HEK293T (cell line): ENCODE results near the gene TMEM47.

Experiments used
- CTCF ChIA-PET: fragments of 350-600 bp; formaldehyde crosslinking; extraction: SDS; loops from one replicate; lab custom pipeline; 2021; ENCODE audit warnings: antibody characterized with exemption, inconsistent platforms; lab: Yijun Ruan, JAX
- POLR2A ChIA-PET: fragments of 350-600 bp; formaldehyde crosslinking; extraction: SDS; loops from one replicate; lab custom pipeline; 2020; ENCODE audit warnings: antibody characterized with exemption, inconsistent platforms; lab: Yijun Ruan, JAX
- DNase-seq: peaks from one replicate; pipeline ENCODE4 v3.0.0; 2012; ENCODE audit warnings: mixed read lengths; ENCODE audit errors: extremely low spot score
- ARNT ChIP-seq: fragments of 450-650 bp; IDR thresholded peaks from 2 replicates; pipeline ENCODE4 v1.6.1; 2017; ENCODE audit warnings: mild to moderate bottlenecking
- BHLHE40 ChIP-seq: fragments of 450-650 bp; IDR thresholded peaks from 2 replicates; pipeline ENCODE4 v1.6.1; 2016; ENCODE audit warnings: mild to moderate bottlenecking, moderate library complexity, borderline replicate concordance
- CTBP1 ChIP-seq: fragments of 450-650 bp; IDR thresholded peaks from 2 replicates; pipeline ENCODE4 v1.6.1; 2016; ENCODE audit warnings: borderline replicate concordance
- ELF4 ChIP-seq: fragments of 450-650 bp; IDR thresholded peaks from 2 replicates; pipeline ENCODE4 v1.6.1; 2017; ENCODE audit warnings: antibody characterized with exemption
- FOXA1 ChIP-seq: fragments of 450-650 bp; IDR thresholded peaks from 2 replicates; pipeline ENCODE4 v1.6.1; 2016; ENCODE audit warnings: mild to moderate bottlenecking
- FOXK2 ChIP-seq: fragments of 450-650 bp; IDR thresholded peaks from 2 replicates; pipeline ENCODE4 v1.6.1; 2016; ENCODE audit warnings: mild to moderate bottlenecking
- FOXM1 ChIP-seq: fragments of 450-650 bp; IDR thresholded peaks from 2 replicates; pipeline ENCODE4 v1.6.1; 2017; ENCODE audit warnings: mild to moderate bottlenecking, borderline replicate concordance
- HDGF ChIP-seq: fragments of 450-650 bp; IDR thresholded peaks from 2 replicates; pipeline ENCODE4 v1.6.1; 2017; ENCODE audit warnings: antibody characterized with exemption, borderline replicate concordance
- L3MBTL2 ChIP-seq: fragments of 450-650 bp; conservative IDR thresholded peaks from 2 replicates; pipeline ENCODE4 v1.6.1; 2016; ENCODE audit warnings: mild to moderate bottlenecking
- LEF1 ChIP-seq: fragments of 450-650 bp; IDR thresholded peaks from 2 replicates; pipeline ENCODE4 v1.6.1; 2017; ENCODE audit warnings: mild to moderate bottlenecking, borderline replicate concordance
- NFRKB ChIP-seq: fragments of 450-650 bp; IDR thresholded peaks from 2 replicates; pipeline ENCODE4 v1.6.1; 2016; ENCODE audit warnings: mild to moderate bottlenecking, moderate library complexity
- PKNOX1 ChIP-seq: fragments of 450-650 bp; IDR thresholded peaks from 2 replicates; pipeline ENCODE4 v1.6.1; 2016
- SP1 ChIP-seq: fragments of 450-650 bp; IDR thresholded peaks from 2 replicates; pipeline ENCODE4 v1.6.1; 2017
- SUZ12 ChIP-seq: fragments of 450-650 bp; IDR thresholded peaks from 2 replicates; pipeline ENCODE4 v1.6.1; 2016; ENCODE audit warnings: mild to moderate bottlenecking
- TARDBP ChIP-seq: fragments of 450-650 bp; IDR thresholded peaks from 2 replicates; pipeline ENCODE4 v1.6.1; 2016
- ZNF384 ChIP-seq: fragments of 450-650 bp; IDR thresholded peaks from 2 replicates; pipeline ENCODE4 v1.6.1; 2016

The TMEM47 gene

GRCh38 chrX:34656842-34657725 lies at the start of gene TMEM47:
TMEM47 (minus strand) TSS chrX:34657285; CDS start chrX:34657029, 256 bp downstream.
- TF ChIP-seq ELF4 (no peak), FOXK2 (no peak)
- POLR2A ChIA-PET: no interaction called here
- DNase-seq: peak; percentile 71
- CTCF ChIA-PET: no interaction called here

GRCh38 chrX:34687095-34687494 lies 30.0 kb upstream of the TMEM47 start:
- ChIA-PET POLR2A (no interaction called here), CTCF (no interaction called here)
- no peak for DNase-seq
- TF ChIP-seq ARNT: no peak

- no peak for DNase-seq
- ChIA-PET POLR2A (no interaction called here), CTCF (no interaction called here)
- TF ChIP-seq NFRKB: no peak
- TF ChIP-seq CTBP1: no peak
- TF ChIP-seq BHLHE40: no peak
- no peak for TF ChIP-seq ZNF384
- no peak for TF ChIP-seq FOXA1
- no peak for TF ChIP-seq FOXK2
- no peak for TF ChIP-seq SP1
- TF ChIP-seq LEF1: no peak
Observed at GRCh38 chrX:34659575-34659974, 2.5 kb upstream of the TMEM47 start.

GRCh38 chrX:34658326-34658725 lies 1.2 kb upstream of the TMEM47 start:
- DNase-seq: no peak
- POLR2A ChIA-PET: no interaction called here
- CTCF ChIA-PET: no interaction called here

GRCh38 chrX:34657726-34658070 lies 613 bp upstream of the TMEM47 start:
- POLR2A ChIA-PET: no interaction called here
- no peak for DNase-seq
- TF ChIP-seq HDGF: no peak
- no peak for TF ChIP-seq CTBP1
- TF ChIP-seq TARDBP: no peak
- no peak for TF ChIP-seq LEF1
- TF ChIP-seq L3MBTL2: no peak
- no peak for TF ChIP-seq NFRKB
- no peak for TF ChIP-seq FOXK2
- no peak for TF ChIP-seq FOXM1
- no peak for TF ChIP-seq SP1
- TF ChIP-seq PKNOX1: no peak
- no peak for TF ChIP-seq ZNF384
- no peak for TF ChIP-seq SUZ12
- TF ChIP-seq FOXA1: no peak
- TF ChIP-seq ARNT: no peak
- no peak for TF ChIP-seq ELF4
- no peak for TF ChIP-seq BHLHE40
- CTCF ChIA-PET: no interaction called here

More at GRCh38 chrX:34658326-34658725, 1.2 kb upstream of the TMEM47 start:
- TF ChIP-seq FOXA1 (no peak), ZNF384 (no peak)

GRCh38 chrX:34656467-34656841 lies 631 bp downstream of the TMEM47 start:
- no peak for TF ChIP-seq CTBP1
- TF ChIP-seq NFRKB: no peak
- no peak for TF ChIP-seq ELF4
- no peak for TF ChIP-seq FOXM1
- TF ChIP-seq TARDBP: no peak
- TF ChIP-seq ZNF384: no peak
- TF ChIP-seq SP1: no peak
- no peak for TF ChIP-seq HDGF
- no peak for TF ChIP-seq SUZ12
- no peak for TF ChIP-seq BHLHE40
- TF ChIP-seq LEF1: no peak
- TF ChIP-seq PKNOX1: no peak
- TF ChIP-seq L3MBTL2: no peak
- DNase-seq: no peak
- POLR2A ChIA-PET: no interaction called here

GRCh38 chrX:34655501-34656455 lies 1.3 kb downstream of the TMEM47 start:
- TF ChIP-seq ARNT (no peak), NFRKB (no peak), L3MBTL2 (no peak), SUZ12 (no peak), SP1 (no peak), HDGF (no peak), CTBP1 (no peak)
- ChIA-PET CTCF (no interaction called here), POLR2A (no interaction called here)
- no peak for DNase-seq

More at GRCh38 chrX:34656467-34656841, 631 bp downstream of the TMEM47 start:
- CTCF ChIA-PET: no interaction called here
